NOMO-1 treated with dmso at 0.1 percent for 144 hours (cell line): ENCODE measurements around the gene XRCC1.
A peak's percentile ranks its signal among the peaks of the same experiment; 100 is the strongest.
"Not testable (repeated sequence)": the region's sequence is repeated elsewhere in the genome, so short reads cannot be mapped to it uniquely, and the experiment has no call there.

ENCODE experiments used
- DNase-seq: peaks from one replicate; lab custom pipeline; 2025; ENCODE audit not compliant: unreplicated experiment; lab: John Stamatoyannopoulos, UW

Gene XRCC1

DNA sequence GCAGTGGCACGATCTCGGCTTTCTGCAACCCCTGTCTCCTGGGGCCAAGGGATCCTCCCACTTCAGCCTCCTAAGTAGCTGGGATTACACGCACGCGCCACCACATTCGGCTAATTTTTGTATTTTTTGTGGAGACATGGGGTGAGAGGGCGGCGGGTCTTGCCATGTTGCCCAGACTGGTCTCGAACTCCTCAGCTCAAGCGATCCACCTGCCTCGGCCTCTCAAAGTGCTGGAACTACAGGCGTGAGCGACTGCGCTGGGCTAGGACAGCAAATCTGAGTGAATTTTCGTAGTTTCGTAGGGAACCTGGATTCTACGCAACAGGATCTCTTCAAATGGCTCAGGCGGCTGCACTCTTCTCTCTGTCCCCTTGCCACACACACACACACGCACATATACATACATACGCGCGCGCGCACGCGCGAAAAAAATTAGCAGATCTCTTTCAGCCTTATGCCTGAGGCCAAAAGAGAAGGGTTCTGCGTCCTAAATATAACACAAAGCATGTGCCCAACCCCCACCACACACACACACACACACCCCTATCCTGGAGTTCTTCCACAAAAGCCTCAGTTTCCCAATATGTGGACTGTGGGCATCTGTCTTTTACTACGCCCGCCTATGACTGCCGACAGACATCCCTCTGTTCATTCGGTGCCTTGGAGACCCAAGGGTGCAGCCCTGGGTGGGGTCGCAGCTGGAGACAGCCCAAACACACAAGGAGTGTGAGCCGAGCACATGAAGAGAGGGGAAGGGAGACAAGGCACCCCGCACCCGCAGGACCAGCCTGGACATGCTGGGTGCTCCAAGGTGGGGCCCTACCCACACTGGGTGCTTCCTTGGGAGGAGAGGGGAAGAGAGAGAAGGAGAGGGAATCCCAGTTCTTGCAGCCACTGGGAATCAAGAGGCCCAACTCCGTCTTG lies 890 bp upstream of the XRCC1 start:
- no peak for DNase-seq

DNA sequence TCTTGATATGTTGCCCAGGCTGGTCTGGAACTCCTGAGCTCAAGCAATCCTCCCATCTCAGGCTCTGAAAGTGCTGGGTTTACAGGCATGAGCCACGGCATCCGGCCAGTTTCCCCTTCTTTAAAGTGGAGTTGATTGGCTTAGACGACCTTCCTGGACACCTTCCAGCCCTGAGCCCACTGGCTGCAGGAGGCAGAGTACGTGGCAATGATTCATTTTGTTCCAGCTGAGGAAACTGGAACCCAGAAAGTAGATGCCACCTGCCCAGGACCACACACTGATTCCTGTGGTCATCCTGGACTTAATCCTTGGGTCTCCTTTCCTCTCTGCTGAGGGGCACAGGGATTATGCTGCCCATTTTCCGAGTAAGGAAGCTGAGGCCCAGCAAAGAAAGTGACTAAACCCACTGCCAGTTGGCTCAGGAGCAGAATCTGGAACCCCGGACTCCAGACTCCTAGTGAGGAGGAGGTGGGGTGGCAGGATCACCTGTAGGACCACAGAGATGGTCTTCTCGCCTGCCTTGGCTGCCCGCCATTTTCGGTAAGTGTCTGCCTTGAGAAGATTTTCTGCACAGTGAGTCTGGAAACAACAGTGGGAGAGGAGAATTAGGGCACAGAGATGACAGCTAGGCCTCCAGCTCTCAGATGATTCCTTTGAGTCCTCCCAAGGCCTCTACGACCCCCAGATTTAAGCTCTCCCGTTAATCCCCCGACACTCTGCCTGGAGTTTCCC lies 737 bp downstream of the XRCC1 start:
- no peak for DNase-seq

DNA sequence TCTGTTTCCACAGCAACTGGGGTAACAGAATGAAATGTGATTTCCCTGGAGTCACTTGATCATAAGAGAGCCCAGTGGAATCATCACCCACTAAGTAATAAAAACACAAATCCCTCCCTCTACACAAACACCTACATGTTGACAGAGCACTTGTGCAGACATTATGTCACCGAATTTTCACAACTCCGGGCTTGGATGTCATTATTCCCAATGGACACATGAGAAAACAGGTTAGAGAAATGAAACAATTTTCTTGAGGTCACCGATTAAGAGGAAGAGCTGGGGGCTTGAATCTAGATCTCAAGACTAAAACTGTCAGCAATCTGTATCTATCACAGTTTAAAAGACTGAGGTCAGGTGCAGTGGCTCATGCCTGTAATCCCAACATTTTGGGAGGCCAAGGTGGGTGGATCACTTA lies 3.1 kb downstream of the XRCC1 start:
- no peak for DNase-seq

DNA sequence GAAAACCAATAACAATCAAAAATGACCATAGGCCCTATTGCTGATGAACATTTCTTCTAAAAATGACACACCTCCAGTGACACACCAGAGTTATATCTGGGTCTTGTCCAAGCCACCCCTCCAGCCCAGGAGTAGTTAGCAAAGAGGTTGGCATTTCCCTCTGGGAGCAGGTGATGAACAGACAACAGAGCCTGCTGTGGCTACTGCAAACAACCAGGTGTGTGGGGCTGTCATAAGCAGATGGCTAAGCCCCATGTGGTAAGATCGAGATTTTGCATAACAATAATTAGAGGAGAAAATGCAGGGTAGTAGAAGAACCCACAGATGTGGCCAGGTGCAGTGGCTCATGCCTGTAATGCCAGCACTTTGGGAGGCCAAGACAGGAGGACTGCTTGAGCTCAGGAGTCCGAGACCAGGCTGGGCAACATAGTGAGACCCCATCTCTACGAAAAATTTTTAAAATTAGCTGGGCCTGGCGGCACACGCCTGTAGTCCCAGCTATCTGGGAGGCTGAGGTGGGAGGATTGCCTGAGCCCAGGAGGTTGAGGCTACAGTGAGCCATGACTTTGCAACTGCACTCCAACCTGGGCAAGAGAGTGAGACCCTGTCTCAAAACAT lies 5.0 kb downstream of the XRCC1 start:
- no peak for DNase-seq

DNA sequence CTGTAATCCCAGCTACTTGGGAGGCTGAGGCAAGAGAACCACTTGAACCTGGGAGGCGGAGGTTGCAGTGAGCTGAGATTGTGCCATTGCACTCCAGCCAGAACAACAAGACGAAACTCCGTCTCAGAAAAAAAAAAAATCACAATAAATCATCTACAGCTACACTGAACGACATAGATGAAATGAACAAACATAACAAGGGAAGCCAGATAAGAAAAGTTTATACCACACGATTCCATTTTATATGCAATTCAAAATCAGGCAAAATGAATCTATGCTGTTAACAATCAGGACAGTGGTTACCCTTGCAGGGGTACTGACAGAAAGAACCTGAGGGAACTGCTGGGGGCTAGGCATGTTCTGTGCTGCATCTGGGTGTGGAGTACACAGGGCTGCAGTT lies 5.7 kb downstream of the XRCC1 start:
- no peak for DNase-seq

DNA sequence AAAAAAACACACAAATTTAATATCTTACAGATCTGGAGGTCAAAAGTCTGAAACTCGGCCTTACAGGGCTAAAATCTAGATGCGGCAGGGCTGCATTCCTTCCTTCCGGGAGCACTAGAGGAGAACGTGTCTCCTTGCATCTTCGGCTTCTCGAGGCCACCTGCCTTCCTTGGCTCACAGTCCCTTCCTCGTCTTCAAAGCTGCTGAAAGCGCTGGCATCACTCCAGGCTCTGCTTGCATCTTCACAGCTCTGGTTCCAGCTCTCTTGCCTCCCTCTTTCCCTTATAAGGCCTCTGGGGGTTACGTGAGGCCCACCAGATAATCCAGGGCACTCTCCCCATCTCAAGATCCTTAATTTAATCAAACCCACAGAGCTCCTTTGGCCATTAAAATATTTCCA lies 10.5 kb downstream of the XRCC1 start:
- no peak for DNase-seq

DNA sequence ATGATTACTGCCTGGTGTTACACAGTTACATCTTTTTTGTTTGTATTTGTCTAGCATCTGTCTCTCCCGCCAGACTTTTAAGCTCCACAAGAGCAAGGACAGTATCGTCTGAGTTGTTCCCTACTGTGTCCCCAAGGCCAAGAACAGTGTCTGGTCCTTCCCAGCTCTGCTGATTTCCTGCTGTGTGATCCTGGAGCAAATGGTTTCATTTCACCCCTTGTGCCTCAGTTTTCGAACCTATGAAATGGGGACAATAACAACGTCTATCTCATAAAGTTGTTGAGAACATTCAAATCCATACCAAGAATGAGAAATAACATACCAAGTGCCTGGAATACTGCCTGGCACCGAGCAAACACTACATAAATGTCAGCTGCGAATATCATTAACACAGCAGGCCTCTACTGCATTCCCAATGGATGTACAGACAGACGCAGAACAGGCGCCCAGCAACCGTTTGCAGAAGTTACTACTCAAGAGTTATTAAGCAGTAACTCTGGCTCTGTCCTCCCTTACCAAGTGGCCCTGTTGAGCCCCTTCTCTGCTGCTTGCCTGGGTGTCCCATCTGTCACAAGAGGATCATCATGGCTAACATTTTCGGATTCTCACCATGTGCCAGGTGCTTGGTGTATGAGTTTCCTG lies 11.4 kb downstream of the XRCC1 start:
- DNase-seq = no peak

DNA sequence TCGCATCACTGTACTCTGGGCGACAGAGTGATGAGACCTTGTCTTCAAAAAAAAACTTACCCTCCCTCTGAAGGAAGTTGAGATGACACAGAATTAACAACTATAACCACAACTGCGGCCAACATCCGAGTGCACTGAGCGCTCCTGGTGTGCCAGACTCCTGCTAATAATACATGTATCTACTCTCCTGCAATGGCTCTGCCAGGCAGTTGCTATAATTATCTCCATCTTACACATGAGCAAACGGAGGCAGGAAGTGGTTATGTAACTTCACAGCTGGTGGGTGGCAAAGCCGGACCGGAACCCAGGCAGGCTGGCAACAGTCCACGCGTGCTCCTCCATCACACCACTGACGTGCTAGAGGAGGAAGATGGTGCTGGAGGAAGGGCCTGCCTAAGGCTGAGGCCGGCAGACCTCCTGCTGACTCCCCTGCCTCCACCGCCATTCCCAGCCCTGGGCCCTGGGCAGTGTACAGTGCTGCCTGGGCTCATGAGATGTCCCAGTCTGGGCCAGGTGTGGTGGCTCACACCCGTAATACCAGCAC lies 12.6 kb downstream of the XRCC1 start:
- DNase-seq = peak; percentile 97

DNA sequence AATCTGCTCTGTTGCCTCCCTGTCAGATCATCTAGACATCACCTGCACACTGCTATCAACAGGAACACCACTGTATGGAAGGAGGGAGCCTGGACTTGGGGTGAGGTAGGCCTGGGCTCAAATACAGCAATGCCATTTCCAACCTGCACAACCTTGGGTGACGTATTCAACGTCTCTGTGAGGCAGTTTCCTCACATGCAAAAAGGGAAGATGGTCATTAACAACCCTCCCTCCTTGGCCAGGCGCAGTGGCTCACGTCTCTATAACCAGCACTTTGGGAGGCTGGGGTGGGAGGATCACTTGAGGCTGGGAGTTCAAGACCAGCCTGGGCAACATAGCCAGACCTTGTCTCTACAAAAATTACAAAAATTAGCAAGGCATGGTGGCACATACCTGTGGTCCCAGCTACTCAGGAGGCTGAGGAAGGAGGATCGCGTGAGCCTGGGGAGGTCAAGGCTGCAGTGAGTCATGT lies 13.1 kb downstream of the XRCC1 start:
- DNase-seq = no peak

DNA sequence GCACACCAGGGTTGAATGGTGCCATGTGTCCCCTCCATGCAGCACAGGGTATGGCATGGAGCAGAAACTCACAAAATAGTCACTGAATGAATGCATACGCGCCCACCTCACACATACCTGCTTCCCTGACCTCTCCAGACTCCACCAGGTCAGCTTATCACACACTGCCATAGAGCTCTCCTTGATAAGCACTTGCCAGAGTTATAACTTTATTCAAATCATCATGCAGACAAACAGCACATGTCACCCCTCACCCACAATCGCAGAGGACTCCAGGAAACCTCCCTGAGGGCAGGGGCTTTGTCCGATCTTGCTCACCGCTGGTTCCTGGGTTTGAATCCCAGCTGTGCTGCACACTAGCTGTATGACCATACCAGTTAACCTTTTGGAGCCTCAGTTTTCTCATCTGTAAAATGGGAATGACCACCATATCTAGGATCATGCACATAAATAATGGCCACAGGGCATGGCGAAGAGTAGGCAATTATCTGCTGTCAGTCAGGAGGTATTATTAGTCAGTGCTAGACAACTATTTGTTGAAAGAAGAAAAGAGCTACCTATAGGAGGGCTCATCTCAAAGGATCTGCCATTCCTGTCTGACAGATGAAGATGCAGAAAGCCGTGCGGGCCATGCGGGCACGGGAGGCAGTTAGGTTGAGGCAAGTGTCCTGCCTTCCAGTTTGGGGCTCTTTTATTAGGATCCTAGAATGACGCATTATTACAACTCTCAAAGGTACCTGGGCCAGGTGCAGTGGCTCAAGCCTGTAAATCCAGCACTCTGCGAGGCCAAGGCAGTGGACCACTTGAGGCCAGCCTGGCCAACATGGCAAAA lies 14.0 kb downstream of the XRCC1 start:
- DNase-seq = no peak

DNA sequence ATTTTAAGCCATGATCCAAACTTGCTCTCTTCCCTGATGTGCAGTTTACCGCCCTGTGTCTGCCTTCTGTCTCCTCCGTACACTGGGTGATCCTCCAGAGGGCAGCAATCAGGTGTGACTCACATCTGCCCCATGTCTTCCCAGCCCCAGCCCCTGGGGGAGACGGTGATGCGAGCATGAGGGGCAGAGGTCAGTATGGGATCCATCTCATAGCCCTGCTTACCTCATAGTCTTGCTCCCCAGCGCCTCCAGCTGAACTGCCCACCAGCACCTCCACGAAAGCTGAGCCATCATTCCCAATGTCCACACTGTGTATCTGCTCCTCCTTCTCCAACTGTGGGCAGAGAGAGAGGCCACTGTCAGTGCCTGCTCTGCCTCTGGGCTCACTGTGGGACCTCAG lies 14.6 kb downstream of the XRCC1 start:
- DNase-seq = no peak

DNA sequence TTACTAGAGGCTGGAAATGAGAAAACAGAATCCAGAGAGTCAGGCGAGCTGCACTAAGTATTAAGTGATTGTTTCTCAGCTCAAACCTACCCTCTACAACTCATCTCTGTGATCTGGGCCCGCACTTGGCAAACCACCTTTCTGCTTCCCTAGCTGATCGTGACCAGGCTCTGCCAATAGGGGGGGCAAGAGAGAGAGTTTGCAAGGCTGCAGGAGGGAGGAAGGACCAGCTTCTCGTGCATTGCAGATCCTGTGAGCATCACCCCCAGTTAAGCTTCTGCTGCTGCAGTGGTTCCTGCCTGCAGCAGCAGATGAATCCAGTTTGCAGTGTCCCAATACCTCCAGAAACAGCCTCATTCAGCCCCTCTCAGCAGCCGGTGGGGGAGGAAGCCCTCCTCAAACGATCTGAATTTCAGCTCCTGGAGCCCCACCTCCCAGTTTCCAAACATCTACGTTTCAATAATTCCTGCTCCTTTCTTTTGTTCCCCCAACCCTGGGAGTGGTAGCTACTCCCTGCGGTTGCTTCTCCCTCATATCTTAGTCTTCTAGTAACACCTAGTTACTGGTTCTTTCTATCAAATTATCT lies 20.0 kb downstream of the XRCC1 start:
- DNase-seq = peak; percentile 49

DNA sequence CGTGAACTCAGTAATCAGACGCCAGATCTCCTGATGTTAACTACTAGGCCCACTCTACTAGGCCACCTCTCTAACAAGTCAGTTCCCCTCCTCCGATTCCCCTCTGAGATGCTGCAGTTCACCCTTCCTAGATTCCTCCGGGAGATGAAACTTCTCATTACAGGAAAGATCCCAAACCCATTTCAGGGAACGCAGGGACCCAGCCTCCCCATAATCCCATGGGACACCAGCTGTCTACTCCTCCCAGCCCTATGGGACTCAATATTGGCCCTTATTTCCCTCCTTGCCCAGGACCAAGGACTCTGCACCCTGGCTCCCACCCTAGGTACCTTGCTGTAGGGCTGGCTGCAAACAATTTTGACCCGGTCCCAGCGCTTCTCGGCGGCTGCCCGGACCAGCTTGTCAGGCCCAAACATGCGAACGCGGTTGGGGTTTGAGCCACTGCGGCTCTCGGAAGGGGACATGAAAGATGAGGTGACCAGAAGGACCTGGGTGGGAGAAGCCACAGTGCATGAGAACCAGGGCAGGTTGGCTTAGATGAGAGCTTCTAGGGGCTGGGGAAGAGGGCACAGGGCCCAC lies 20.9 kb downstream of the XRCC1 start:
- no peak for DNase-seq

DNA sequence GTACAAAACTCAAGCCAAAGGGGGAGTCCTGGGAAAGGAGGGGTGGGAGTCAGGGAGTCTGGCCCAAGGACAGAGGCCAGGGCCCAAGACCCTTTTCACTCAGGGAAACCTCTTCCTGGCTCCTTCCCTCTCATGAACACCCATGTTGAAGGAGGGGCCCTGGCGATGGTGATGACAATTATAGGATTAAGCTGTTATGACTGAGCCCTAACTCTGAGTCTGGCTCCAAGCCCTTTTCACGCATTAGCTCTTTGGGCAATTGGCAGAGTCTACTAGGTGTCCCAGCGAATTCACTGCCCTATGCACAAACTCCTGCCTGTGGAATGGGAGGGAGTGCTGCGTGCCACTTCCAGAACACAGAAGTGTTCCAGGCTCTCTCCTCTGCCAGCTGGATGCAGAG lies 21.7 kb downstream of the XRCC1 start:
- DNase-seq = no peak

DNA sequence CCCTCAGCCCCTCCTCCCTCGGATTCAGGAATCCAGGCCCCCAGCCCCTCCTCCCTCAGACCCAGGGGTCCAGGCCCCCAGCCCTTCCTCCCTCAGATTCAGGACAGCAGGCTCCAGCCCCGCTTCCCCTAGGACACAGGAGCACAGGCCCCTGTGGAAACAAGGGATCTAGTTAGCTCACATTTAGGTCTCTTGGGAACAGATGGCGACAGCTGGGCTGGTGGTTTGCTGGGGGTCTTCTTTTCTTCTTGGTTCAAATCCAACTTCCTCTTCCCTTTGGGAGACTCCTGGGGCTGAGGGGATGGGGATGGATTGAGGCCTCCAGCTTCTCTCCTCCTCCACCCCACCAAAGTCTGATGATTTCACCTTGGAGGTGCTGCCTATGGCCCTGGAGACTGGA lies 22.7 kb downstream of the XRCC1 start:
- no peak for DNase-seq

DNA sequence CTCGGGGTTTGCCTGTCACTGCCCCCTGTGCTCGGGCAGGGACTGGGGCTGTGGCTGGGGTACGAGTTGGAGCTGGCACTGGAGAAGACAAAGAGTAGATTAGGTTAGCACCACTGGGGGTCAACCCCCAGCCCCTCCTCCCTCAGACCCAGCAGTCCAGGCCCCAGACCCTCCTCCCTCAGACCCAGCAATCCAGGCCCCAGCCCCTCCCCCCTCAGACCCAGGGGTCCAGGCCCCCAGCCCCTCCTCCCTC lies 23.2 kb downstream of the XRCC1 start:
- DNase-seq = no peak

DNA sequence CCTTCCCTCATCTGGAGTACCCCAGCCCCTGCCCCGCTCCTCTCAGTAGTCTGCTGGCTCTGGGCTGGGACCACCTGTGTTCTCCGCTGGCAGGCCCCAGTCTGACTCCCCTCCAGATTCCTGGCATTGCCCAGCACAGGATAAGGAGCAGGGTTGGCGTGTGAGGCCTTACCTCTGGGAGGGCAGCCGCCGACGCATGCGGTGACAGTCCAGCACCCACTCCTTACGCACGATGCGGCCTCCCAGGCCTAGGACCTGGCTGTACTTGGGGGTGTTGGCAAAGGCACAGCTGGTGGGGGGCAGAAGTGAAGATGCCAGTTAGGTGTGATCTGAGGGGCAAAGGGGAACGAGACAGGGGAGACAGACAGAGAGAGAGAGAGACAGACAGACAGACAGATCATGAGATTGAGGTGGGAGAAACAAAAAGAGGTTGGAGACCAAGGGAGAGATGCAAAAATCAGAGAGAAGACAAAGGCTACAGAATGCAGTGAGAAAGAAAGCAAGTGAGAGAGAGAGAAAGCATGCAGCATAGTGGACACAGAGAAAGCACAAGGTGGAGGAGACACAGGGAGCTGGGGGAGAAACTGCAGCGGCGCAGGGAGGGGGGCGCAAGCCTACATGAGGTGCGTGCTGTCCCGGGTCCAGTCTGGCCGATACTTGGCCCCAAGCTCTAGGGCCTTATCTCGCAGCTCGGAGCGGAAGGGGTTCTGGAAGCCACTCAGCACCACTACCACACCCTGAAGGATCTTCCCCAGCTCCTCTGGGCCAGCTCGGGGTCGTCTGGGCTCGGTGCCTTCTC lies 23.7 kb downstream of the XRCC1 start:
- DNase-seq = no peak

DNA sequence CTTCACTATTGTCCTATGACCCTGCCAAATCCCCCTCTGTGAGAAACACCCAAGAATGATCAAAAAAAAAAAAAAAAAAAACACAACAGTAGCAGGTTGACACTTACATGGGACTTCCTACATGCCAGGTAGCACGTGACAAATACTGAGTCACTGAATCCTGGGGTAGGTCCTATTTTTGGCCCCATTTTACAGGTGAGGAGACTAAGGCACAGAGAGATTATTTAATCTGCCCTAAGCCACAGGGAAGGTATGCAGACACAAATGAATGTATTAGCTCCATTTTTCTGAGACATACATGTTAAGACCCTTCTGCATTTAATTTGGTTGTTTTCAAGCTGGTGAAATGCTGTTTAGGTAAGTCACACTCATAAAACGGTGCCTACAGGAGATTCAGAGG lies 26.6 kb downstream of the XRCC1 start:
- DNase-seq = no peak

DNA sequence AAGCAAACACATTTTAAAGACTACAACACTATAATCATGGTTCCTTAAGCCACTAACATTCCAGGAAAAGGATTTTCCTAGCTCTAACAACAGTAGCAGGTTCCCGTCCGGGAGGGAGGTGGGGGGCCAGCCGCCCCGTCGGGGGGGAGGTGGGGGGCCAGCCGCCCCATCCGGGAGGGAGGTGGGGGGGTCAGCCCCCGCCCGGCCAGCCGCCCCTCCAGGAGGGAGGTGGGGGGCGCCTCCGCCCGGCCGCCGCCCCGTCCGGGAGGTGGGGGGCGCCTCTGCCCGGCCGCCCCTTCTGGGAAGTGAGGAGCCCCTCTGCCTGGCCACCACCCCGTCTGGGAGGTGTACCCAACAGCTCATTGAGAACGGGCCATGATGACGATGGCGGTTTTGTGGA lies 27.4 kb downstream of the XRCC1 start:
- not testable (repeated sequence) for DNase-seq
